ENCODE results near the gene ADIPOR1.
A peak's percentile ranks its signal among the peaks of the same experiment; 100 is the strongest.
"Not testable (repeated sequence)": the region's sequence is repeated elsewhere in the genome, so short reads cannot be mapped to it uniquely, and the experiment has no call there.

Gene ADIPOR1

GRCh38 chr1:202957733-202958543 lies at the start of gene ADIPOR1:
Gene ADIPOR1 (minus strand): TSS chr1:202958312. CDS start chr1:202951070, 7,242 bp downstream.
- peak within 1 kb of the TSS; percentile 83 to 100 (median 96) for H3K27ac ChIP-seq
- H3K4me3 ChIP-seq: peak within 1 kb of the TSS; percentile 54 to 97 (median 76)

GRCh38 chr1:203006948-203007871 lies 49.1 kb upstream of the ADIPOR1 start, which contains the start of gene TMEM183A:
Gene TMEM183A (plus strand): TSS chr1:203007374. CDS start chr1:203007466, 92 bp downstream.
- Histone ChIP-seq H3K4me3 (peak within 1 kb of the TSS; percentile 65 to 99 (median 93)), H3K27ac (peak within 1 kb of the TSS; percentile 78 to 98 (median 94))

- peak overlapping the region in 3 of 21 experiments; percentile 90 to 94 (median 93) for H3K27ac ChIP-seq
Measured at GRCh38 chr1:203005395-203006142, 47.5 kb upstream of the ADIPOR1 start.

GRCh38 chr1:203002951-203003350 lies 44.8 kb upstream of the ADIPOR1 start:
- no peak overlapping the region for H3K27ac ChIP-seq
- no peak overlapping the region for H3K4me3 ChIP-seq

More at GRCh38 chr1:203005395-203006142, 47.5 kb upstream of the ADIPOR1 start:
- H3K4me3 ChIP-seq: peak overlapping the region in 1 of 7 experiments; percentile 93

- Histone ChIP-seq H3K27ac (no peak overlapping the region), H3K4me3 (no peak overlapping the region)
Measured at GRCh38 chr1:203001986-203002385, 43.9 kb upstream of the ADIPOR1 start.

GRCh38 chr1:203000217-203000944 lies 42.3 kb upstream of the ADIPOR1 start:
- Histone ChIP-seq H3K4me3 (no peak overlapping the region), H3K27ac (no peak overlapping the region)

GRCh38 chr1:202998836-202999750 lies 41.0 kb upstream of the ADIPOR1 start:
- no peak overlapping the region for H3K27ac ChIP-seq
- H3K4me3 ChIP-seq: no peak overlapping the region

GRCh38 chr1:202994756-202995155 lies 36.6 kb upstream of the ADIPOR1 start:
- no peak overlapping the region for H3K4me3 ChIP-seq
- no peak overlapping the region for H3K27ac ChIP-seq

GRCh38 chr1:202991112-202991511 lies 33.0 kb upstream of the ADIPOR1 start:
- no peak overlapping the region for H3K4me3 ChIP-seq
- no peak overlapping the region for H3K27ac ChIP-seq

GRCh38 chr1:202989879-202990278 lies 31.8 kb upstream of the ADIPOR1 start:
- H3K4me3 ChIP-seq: no peak overlapping the region
- no peak overlapping the region for H3K27ac ChIP-seq

GRCh38 chr1:202987922-202988583 lies 29.9 kb upstream of the ADIPOR1 start:
- Histone ChIP-seq H3K4me3 (no peak overlapping the region), H3K27ac (no peak overlapping the region)

- Histone ChIP-seq H3K4me3 (no peak overlapping the region), H3K27ac (no peak overlapping the region)
Measured at GRCh38 chr1:202987255-202987654, 29.1 kb upstream of the ADIPOR1 start.

GRCh38 chr1:202986120-202986519 lies 28.0 kb upstream of the ADIPOR1 start:
- H3K4me3 ChIP-seq, H3K27ac ChIP-seq: not testable (repeated sequence)

GRCh38 chr1:202982715-202983430 lies 24.8 kb upstream of the ADIPOR1 start:
- Histone ChIP-seq H3K4me3 (no peak overlapping the region), H3K27ac (no peak overlapping the region)

- no peak overlapping the region for H3K4me3 ChIP-seq
- H3K27ac ChIP-seq: no peak overlapping the region
Measured at GRCh38 chr1:202981939-202982338, 23.8 kb upstream of the ADIPOR1 start.

- H3K4me3 ChIP-seq: no peak overlapping the region
- no peak overlapping the region for H3K27ac ChIP-seq
Measured at GRCh38 chr1:202979459-202979858, 21.3 kb upstream of the ADIPOR1 start.

- H3K27ac ChIP-seq: no peak overlapping the region
- H3K4me3 ChIP-seq: no peak overlapping the region
Measured at GRCh38 chr1:202976633-202977032, 18.5 kb upstream of the ADIPOR1 start.
